ENCODE data around the gene NWD2.
"Not testable (repeated sequence)": the region's sequence is repeated elsewhere in the genome, so short reads cannot be mapped to it uniquely, and the experiment has no call there.

Gene NWD2

GRCh38 chr4:37400241-37400881 lies 155.8 kb downstream of the NWD2 start:
- DNase-seq = no peak

- DNase-seq = not testable (repeated sequence)
Measured at GRCh38 chr4:37407938-37408826, 163.6 kb downstream of the NWD2 start.

- DNase-seq = not testable (repeated sequence)
Measured at GRCh38 chr4:37413612-37414011, 169.1 kb downstream of the NWD2 start.

- no peak for DNase-seq
Measured at GRCh38 chr4:37415845-37416369, 171.4 kb downstream of the NWD2 start.

- DNase-seq = no peak
Measured at GRCh38 chr4:37421614-37422013, 177.1 kb downstream of the NWD2 start.

GRCh38 chr4:37422102-37422501 lies 177.6 kb downstream of the NWD2 start:
- DNase-seq = no peak

- no peak for DNase-seq
Measured at GRCh38 chr4:37422638-37423037, 178.1 kb downstream of the NWD2 start.

- DNase-seq = no peak
Measured at GRCh38 chr4:37423310-37423709, 178.8 kb downstream of the NWD2 start.

- no peak for DNase-seq
Measured at GRCh38 chr4:37424753-37425152, 180.2 kb downstream of the NWD2 start.

- DNase-seq = no peak
Measured at GRCh38 chr4:37425857-37426256, 181.3 kb downstream of the NWD2 start.

GRCh38 chr4:37427193-37427592 lies 182.7 kb downstream of the NWD2 start:
- no peak for DNase-seq

GRCh38 chr4:37429906-37430305 lies 185.4 kb downstream of the NWD2 start:
- no peak for DNase-seq

- no peak for DNase-seq
Measured at GRCh38 chr4:37430718-37431416, 186.3 kb downstream of the NWD2 start.

- no peak for DNase-seq
Measured at GRCh38 chr4:37431417-37431743, 186.8 kb downstream of the NWD2 start.

- no peak for DNase-seq
Measured at GRCh38 chr4:37434469-37434868, 189.9 kb downstream of the NWD2 start.

- no peak for DNase-seq
Measured at GRCh38 chr4:37436546-37436945, 192.0 kb downstream of the NWD2 start.

- no peak for DNase-seq
Measured at GRCh38 chr4:37437163-37437562, 192.6 kb downstream of the NWD2 start.

GRCh38 chr4:37438564-37439279 lies 194.2 kb downstream of the NWD2 start:
- no peak for DNase-seq

- no peak for DNase-seq
Measured at GRCh38 chr4:37439809-37440474, 195.4 kb downstream of the NWD2 start.

GRCh38 chr4:37440501-37440900 lies 196.0 kb downstream of the NWD2 start:
- DNase-seq = no peak

- DNase-seq = no peak
Measured at GRCh38 chr4:37441231-37442061, 196.9 kb downstream of the NWD2 start.

GRCh38 chr4:37442062-37442323 lies 197.4 kb downstream of the NWD2 start:
- DNase-seq = no peak

All from NCI-H1694 treated with DMSO at 0.1 percent for 48 hours (cell line).